Left colon (tissue), 2 donors: Measurements from ENCODE around the gene GMDS. TPM values are rescaled to one million over a fixed set of nuclear protein-coding genes. Genes with fewer than 3 reads are reported as not detected.

Experiments used
- ATAC-seq: fragments of 200-7000 bp; cut with Tn5 transposase; one replicate; pipeline ENCODE4 v1.9.1; 2020; ENCODE audit warnings: mild to moderate bottlenecking, moderate library complexity
- DNase-seq, 2 donors: peaks; one replicate each; pipeline ENCODE4 v3.0.0-alpha.2; 2020
- intact Hi-C, 2 donors: fragments of 100-400 bp; cut with DNase I in 1 of 2; cut with micrococcal nuclease in 1 of 2; formaldehyde crosslinking; loops; one replicate each; pipeline versions ENCODE4 v1.11.2 to v1.14.0; 2022; cut with DNase I, micrococcal nuclease
- total RNA-seq, 2 donors: library from RNA; stranded (reverse); fragmentation: NEBNext Ultra II Directional; extraction: Animal tissue kit (Norgen Biotek cat#: 25700); gene quantifications; one replicate each; pipeline ENCODE4 v1.2.1, GENCODE V29; 2021
- donor health status: DM: no; HTN: no; CAD: no.
- donor health status: DM: yes; HTN: yes; CAD: no.

The GMDS gene
- total RNA-seq, 2 donors from 2014 or later = 148 to 229 TPM

GRCh38 chr6:1792989-1793388 lies 452.4 kb downstream of the GMDS start:
- peak; percentile 84 for ATAC-seq
- no peak for DNase-seq
- intact Hi-C loops = no loop called here

- no peak for ATAC-seq
- no peak for DNase-seq
These were observed 454.7 kb downstream of the GMDS start for GRCh38 chr6:1790684-1791083.

GRCh38 chr6:1789092-1789491 lies 456.3 kb downstream of the GMDS start:
- intact Hi-C loops = no loop called here
- ATAC-seq (no peak), DNase-seq (no peak)

More at GRCh38 chr6:1790684-1791083, 454.7 kb downstream of the GMDS start:
- intact Hi-C loops = no loop called here

- DNase-seq (no peak), ATAC-seq (no peak)
- intact Hi-C loops = no loop called here
These were observed 457.5 kb downstream of the GMDS start for GRCh38 chr6:1787894-1788293.

- intact Hi-C loops = no loop called here
- ATAC-seq = no peak
- DNase-seq = no peak
These were observed 458.7 kb downstream of the GMDS start for GRCh38 chr6:1786455-1787453.

GRCh38 chr6:1784422-1784884 lies 461.0 kb downstream of the GMDS start:
- DNase-seq (no peak), ATAC-seq (no peak)
- intact Hi-C loops = no loop called here

GRCh38 chr6:1781817-1782184 lies 463.6 kb downstream of the GMDS start:
- ATAC-seq (no peak), DNase-seq (no peak)
- intact Hi-C loops = no loop called here

- DNase-seq (no peak), ATAC-seq (no peak)
- intact Hi-C loops = no loop called here
These were observed 464.1 kb downstream of the GMDS start for GRCh38 chr6:1781152-1781816.

GRCh38 chr6:1780251-1780867 lies 465.0 kb downstream of the GMDS start:
- intact Hi-C loops = no loop called here
- no peak for ATAC-seq
- DNase-seq = no peak

- intact Hi-C loops = no loop called here
- DNase-seq (no peak), ATAC-seq (no peak)
These were observed 466.6 kb downstream of the GMDS start for GRCh38 chr6:1778686-1779235.

- ATAC-seq (no peak), DNase-seq (no peak)
- intact Hi-C loops = no loop called here
These were observed 467.3 kb downstream of the GMDS start for GRCh38 chr6:1777921-1778685.

GRCh38 chr6:1775441-1775840 lies 470.0 kb downstream of the GMDS start:
- ATAC-seq (no peak), DNase-seq (no peak)
- intact Hi-C loops = no loop called here

GRCh38 chr6:1774226-1774915 lies 471.0 kb downstream of the GMDS start:
- ATAC-seq = no peak

GRCh38 chr6:1773700-1774099 lies 471.7 kb downstream of the GMDS start:
- ATAC-seq = peak; percentile 63
- intact Hi-C loops = no loop called here
- no peak for DNase-seq

More at GRCh38 chr6:1774226-1774915, 471.0 kb downstream of the GMDS start:
- intact Hi-C loops = no loop called here
- no peak for DNase-seq

GRCh38 chr6:1770968-1771723 lies 474.3 kb downstream of the GMDS start:
- ATAC-seq (peak; percentile 56), DNase-seq (peak in 1 of 2 donors; percentile 26)
- intact Hi-C loops = no loop called here

- intact Hi-C loops = no loop called here
- no peak for ATAC-seq
- no peak for DNase-seq
These were observed 475.0 kb downstream of the GMDS start for GRCh38 chr6:1770435-1770843.
